Loucy (cell line): ENCODE measurements around the gene ORC3.

Experiments used
- EZH2phosphoT487 ChIP-seq: fragments of 200-600 bp; IDR thresholded peaks from 2 replicates; pipeline ENCODE4 v1.6.1; 2018; ENCODE audit warnings: antibody characterized with exemption, mild to moderate bottlenecking, moderate library complexity, borderline replicate concordance
- TF ChIP-seq, protein P1 (sequence below): fragments of 200-600 bp; sonication (generic); conservative IDR thresholded peaks from 2 replicates; pipeline ENCODE4 v1.5.1; 2014; ENCODE audit warnings: mild to moderate bottlenecking, antibody characterized with exemption, low read length

DNA sequence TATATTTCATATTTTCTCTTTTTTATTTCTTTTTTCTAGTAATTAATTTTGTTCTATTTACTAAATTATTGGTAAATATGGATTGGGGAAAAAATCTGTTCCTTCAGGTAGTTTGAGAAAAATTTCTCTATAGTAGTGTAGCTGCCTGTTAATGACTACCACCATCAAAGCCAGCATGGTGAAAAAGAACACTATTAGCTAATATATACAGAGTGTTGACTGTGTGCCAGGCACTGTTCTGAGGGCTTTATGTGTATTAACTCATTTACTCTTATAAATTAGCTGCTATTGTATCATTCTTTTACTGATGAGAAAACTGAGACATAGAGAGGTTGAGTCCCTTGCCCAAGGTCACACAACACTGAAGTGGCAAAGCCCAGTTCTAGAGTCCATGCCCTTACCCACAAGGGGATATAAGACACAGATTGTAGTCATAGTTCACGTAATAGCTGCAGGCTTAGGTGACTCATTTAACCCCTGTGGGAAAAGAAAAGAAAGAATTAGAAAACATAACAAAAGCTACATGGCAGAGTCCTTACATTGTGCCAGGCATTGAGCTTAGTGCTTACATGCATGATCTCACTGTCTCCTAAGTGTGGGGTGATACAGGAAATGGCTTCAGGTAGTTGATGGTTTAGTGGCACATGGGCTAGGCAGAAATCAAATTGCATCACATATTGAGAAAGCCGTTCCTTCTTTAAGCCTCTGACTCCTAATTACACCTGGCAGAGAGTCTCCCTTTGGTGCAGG lies 124.3 kb downstream of the ORC3 start:
- TF ChIP-seq, protein P1, sequence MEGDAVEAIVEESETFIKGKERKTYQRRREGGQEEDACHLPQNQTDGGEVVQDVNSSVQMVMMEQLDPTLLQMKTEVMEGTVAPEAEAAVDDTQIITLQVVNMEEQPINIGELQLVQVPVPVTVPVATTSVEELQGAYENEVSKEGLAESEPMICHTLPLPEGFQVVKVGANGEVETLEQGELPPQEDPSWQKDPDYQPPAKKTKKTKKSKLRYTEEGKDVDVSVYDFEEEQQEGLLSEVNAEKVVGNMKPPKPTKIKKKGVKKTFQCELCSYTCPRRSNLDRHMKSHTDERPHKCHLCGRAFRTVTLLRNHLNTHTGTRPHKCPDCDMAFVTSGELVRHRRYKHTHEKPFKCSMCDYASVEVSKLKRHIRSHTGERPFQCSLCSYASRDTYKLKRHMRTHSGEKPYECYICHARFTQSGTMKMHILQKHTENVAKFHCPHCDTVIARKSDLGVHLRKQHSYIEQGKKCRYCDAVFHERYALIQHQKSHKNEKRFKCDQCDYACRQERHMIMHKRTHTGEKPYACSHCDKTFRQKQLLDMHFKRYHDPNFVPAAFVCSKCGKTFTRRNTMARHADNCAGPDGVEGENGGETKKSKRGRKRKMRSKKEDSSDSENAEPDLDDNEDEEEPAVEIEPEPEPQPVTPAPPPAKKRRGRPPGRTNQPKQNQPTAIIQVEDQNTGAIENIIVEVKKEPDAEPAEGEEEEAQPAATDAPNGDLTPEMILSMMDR = no peak
- TF ChIP-seq EZH2phosphoT487 = no peak
